GM18520 (cell line): ENCODE measurements around the gene PNPLA8.
"Not testable (repeated sequence)": the region's sequence is repeated elsewhere in the genome, so short reads cannot be mapped to it uniquely, and the experiment has no call there.

Source experiments
- ATAC-seq: cut with Tn5 transposase; IDR thresholded peaks from one replicate; pipeline ENCODE4 v1.9.1; 2021; ENCODE audit not compliant: unreplicated experiment

The PNPLA8 gene, protein sequence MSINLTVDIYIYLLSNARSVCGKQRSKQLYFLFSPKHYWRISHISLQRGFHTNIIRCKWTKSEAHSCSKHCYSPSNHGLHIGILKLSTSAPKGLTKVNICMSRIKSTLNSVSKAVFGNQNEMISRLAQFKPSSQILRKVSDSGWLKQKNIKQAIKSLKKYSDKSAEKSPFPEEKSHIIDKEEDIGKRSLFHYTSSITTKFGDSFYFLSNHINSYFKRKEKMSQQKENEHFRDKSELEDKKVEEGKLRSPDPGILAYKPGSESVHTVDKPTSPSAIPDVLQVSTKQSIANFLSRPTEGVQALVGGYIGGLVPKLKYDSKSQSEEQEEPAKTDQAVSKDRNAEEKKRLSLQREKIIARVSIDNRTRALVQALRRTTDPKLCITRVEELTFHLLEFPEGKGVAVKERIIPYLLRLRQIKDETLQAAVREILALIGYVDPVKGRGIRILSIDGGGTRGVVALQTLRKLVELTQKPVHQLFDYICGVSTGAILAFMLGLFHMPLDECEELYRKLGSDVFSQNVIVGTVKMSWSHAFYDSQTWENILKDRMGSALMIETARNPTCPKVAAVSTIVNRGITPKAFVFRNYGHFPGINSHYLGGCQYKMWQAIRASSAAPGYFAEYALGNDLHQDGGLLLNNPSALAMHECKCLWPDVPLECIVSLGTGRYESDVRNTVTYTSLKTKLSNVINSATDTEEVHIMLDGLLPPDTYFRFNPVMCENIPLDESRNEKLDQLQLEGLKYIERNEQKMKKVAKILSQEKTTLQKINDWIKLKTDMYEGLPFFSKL

DNA sequence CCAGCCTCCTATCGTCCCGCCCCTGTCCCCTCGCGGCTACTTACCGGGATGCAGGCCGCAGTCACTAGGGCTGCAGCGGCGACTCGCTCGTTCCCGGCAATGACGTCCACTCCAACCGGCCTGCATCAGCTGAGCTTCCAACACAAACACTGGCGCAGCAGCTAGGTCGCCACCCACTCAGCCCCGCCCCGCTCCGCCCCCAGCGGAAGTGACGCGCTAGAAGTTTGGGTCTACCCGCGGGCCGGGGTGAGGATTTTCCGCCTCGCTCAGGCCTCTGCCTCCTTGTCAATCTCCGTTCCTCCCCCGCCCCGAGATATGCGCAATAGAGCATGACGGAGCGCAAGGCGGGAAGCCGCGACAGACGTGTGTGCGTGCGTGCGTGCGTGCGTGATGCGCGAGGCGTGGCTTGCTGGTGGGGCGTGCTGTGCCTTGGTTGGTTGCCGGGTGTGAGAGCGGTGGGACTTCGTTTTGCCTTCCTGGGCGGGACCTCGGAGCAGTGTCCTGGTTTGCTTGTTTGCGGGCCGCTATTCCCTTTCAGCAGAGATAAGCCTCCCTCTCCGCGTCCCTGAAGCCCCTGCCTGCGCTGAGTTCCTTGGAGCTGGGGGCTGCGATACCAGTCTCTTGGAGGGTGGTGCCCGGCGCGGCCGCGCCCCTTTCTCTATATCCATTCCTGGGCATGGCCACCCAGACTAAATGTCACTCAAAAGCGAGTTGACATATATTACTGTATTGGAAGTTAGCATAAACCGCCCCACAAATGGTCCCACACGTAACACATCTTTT, at the start of gene PNPLA8:
Gene PNPLA8, minus strand, starts transcription at position 151 of the 783 bp plus-strand sequence. CDS start 10,644 bp downstream, outside the sequence.
- peak; percentile 93 for ATAC-seq

DNA sequence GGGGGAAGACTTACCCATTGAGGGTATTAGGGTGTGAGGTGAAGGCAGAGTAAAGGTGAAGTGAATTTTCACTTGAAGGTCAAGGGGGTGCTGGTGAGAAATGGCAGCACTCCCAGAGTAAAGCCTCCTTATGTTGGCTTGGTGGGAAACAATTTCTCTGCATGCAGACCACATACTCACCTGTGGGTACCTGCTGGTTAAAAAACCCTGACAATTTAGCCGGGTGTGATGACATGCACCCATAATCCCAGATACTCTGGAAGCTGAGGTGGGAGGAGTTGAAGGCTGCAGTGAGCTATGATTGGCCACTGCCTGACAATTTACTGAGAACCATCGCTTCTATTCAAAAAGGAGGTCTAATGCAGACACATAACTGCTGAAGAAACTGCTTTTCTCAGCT, 49.2 kb upstream of the PNPLA8 start:
- ATAC-seq: no peak

DNA sequence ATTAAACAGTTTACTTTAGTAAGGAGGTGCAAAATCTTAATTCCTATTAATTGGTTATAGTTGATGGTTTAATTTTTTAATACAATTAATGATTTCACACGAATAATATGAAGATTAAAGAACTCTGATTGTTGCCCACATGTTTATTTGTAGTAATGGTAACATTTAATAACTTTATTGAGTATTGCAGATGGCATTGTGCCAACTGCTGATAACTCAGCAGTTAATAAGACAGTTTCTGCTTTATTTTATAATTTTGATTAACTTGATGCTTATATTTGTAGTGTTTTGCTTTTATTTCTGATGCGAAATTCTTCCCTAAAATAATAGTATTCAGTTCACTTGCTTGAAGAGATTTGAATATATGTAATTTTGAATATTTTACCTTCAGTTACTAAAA, 46.5 kb upstream of the PNPLA8 start:
- no peak for ATAC-seq

- no peak for ATAC-seq
Measured at GRCh38 chr7:108570146-108570755, 44.3 kb upstream of the PNPLA8 start.

DNA sequence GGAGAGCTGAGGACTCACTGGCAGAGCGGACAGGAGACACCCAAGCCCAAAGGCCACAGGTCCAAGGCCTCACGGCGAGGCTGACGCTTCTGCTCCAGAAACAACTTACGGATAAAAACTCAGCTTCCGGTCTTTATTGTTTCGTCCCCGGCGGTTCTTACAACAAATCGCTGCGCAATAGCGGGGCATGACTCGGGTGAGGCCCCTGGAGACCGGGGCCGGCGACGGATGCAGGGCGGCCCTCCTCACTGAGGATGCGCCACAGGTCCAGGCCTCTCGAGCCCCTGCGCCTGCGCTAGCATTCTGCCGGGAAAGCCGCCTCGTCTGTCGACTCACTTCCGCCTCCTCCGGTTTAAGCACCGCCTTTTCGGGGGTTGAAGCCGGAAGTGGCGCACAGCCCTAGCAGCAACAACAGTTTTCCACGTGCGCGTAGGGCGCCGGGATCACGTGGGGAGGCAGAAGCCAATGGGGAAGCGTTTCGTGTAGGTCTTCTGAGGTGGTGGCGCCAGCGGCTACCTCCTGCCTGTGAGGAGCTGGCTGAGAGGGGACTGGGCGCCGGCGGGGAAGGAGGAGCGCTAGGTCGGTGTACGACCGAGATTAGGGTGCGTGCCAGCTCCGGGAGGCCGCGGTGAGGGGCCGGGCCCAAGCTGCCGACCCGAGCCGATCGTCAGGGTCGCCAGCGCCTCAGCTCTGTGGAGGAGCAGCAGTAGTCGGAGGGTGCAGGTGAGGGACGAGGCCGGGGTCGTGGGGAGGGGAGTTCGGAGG, 43.6 kb upstream of the PNPLA8 start, which contains the start of the genes DNAJB9 and THAP5:
Gene DNAJB9, plus strand, starts transcription at position 494 of the 765 bp plus-strand sequence. CDS start 1,853 bp downstream, outside the sequence.
Gene THAP5, minus strand, starts transcription at position 326 of the 765 bp plus-strand sequence. Its CDS starts 137 bp downstream, at position 189.
- peak; percentile 96 for ATAC-seq

DNA sequence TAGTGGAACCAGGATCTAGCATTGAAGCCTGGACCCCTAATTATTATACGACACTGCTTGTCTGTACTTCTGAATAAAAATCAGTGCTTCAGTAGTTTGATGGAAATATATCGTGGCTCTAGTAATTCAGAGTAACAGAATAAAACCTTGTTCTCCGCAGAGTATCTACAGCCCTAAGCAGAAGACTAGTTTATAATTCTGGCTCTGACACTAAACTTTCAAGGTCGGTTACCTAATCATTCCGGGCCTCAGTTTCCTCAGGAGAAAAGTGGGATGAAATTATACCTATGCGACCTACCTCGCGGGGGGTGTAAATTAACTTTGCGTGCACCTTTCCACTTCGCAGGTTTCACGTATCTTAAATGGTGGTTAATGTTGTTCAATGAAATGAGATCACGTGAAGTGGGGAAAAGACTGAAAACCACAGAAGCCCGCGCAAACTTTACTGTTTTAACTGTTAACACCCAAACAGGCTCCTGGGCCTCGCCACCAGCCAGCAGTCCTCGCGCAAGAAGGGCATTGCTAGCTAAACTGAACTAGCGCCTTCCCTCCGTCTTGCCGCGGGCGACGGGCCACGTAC, 43.0 kb upstream of the PNPLA8 start:
- no peak for ATAC-seq

GRCh38 chr7:108565987-108566386, 40.1 kb upstream of the PNPLA8 start:
- no peak for ATAC-seq

GRCh38 chr7:108561047-108561619, 35.2 kb upstream of the PNPLA8 start:
- ATAC-seq: no peak

- ATAC-seq: no peak
Measured at GRCh38 chr7:108559253-108559652, 33.3 kb upstream of the PNPLA8 start.

GRCh38 chr7:108557617-108558016, 31.7 kb upstream of the PNPLA8 start:
- no peak for ATAC-seq

- no peak for ATAC-seq
Measured at GRCh38 chr7:108557191-108557590, 31.3 kb upstream of the PNPLA8 start.

- not testable (repeated sequence) for ATAC-seq
Measured at GRCh38 chr7:108556665-108557064, 30.7 kb upstream of the PNPLA8 start.

GRCh38 chr7:108548141-108548896, 22.4 kb upstream of the PNPLA8 start:
- not testable (repeated sequence) for ATAC-seq

- no peak for ATAC-seq
Measured at GRCh38 chr7:108541478-108541877, 15.5 kb upstream of the PNPLA8 start.

GRCh38 chr7:108538685-108539084, 12.8 kb upstream of the PNPLA8 start:
- ATAC-seq: not testable (repeated sequence)

DNA sequence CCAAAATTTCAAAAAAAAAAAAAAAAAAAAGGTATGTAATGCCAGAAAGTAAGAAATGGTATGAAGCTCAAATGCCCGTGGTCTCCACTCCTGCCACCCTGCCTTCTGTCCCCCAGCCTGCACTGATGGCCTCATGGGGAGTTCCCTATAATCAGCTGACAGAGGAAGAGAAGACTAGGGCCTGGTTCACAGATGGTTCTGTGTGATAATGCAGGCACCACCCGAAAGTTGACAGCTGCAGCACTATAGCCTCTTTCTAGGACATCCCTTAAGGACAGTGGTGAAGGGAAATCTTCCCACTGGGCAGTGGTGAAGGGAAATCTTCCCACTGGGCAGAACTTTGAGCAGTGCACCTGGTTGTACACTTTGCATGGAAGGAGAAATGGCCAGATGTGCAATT, 12.3 kb upstream of the PNPLA8 start:
- not testable (repeated sequence) for ATAC-seq

DNA sequence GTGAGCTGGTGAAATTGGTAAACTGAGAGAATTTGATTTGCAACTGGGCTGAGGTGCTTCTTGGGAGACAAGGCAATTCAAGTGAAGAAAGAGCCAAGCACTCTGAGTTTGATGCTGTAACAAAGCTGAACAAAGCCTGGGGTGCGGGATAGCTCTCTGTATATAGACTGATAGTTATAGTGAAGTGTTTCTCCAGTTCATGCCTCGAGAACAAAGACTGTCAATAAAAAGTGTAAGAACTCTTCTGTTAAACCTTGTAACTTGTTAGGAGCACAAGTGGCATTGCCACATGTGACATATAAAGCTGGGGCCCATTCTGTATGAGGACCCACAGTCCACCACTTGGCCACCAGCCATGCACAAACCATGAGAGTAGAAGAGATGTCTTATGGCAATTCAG, 11.3 kb upstream of the PNPLA8 start:
- no peak for ATAC-seq

- ATAC-seq: no peak
Measured at GRCh38 chr7:108535744-108536143, 9.8 kb upstream of the PNPLA8 start.
